RWPE1 (cell line): ENCODE data around the gene USO1.

Experiments used
- CTCF ChIA-PET: fragments of 350-600 bp; sonication (Branson Sonifier 250); formaldehyde crosslinking; extraction: SDS; loops from one replicate; lab custom pipeline; 2021; lab: Yijun Ruan, JAX
- POLR2A ChIA-PET: fragments of 400-600 bp; formaldehyde crosslinking; extraction: SDS; loops from one replicate; lab custom pipeline; 2020; ENCODE audit warnings: antibody characterized with exemption; ENCODE audit not compliant: low non-redundant PET; lab: Yijun Ruan, JAX
- DNase-seq: peaks from one replicate; pipeline ENCODE4 v3.0.0; 2012; ENCODE audit warnings: low spot score
- H3K27ac ChIP-seq: fragments of 450-650 bp; 2 replicates; pipeline ENCODE4 v1.5.1; 2017
- CTCF ChIP-seq: fragments of 450-650 bp; conservative IDR thresholded peaks from 2 replicates; pipeline ENCODE4 v1.5.1; 2017; ENCODE audit warnings: low read depth, mild to moderate bottlenecking

USO1 gene

GRCh38 chr4:75733369-75733768 lies 9.0 kb downstream of the USO1 start:
- CTCF ChIA-PET = no interaction called here
- no peak overlapping the region for H3K27ac ChIP-seq
- no peak for DNase-seq
- POLR2A ChIA-PET = no interaction called here
- TF ChIP-seq CTCF = no peak

- no peak for DNase-seq
- ChIA-PET CTCF (no interaction called here), POLR2A (interaction anchor here (0.6 kb wide), 1 partner anchor 318 kb away, joined by 9 read pairs; no protein-coding TSS in a partner anchor)
- no peak overlapping the region for H3K27ac ChIP-seq
- no peak for TF ChIP-seq CTCF
Observed at GRCh38 chr4:75735525-75735924, 11.1 kb downstream of the USO1 start.

- no peak for TF ChIP-seq CTCF
- H3K27ac ChIP-seq = no peak overlapping the region
- ChIA-PET CTCF (no interaction called here), POLR2A (no interaction called here)
- no peak for DNase-seq
Observed at GRCh38 chr4:75736862-75737261, 12.5 kb downstream of the USO1 start.

- ChIA-PET CTCF (no interaction called here), POLR2A (no interaction called here)
- no peak overlapping the region for H3K27ac ChIP-seq
- no peak for TF ChIP-seq CTCF
- DNase-seq = no peak
Observed at GRCh38 chr4:75737398-75737797, 13.0 kb downstream of the USO1 start.

- DNase-seq = no peak
- no peak overlapping the region for H3K27ac ChIP-seq
- CTCF ChIA-PET = interaction anchor here (1.2 kb wide), 1 partner anchor 107 kb away, joined by 3 read pairs; no protein-coding TSS in a partner anchor
- no peak for TF ChIP-seq CTCF
- POLR2A ChIA-PET = no interaction called here
Observed at GRCh38 chr4:75741027-75741426, 16.6 kb downstream of the USO1 start.

GRCh38 chr4:75742451-75742850 lies 18.1 kb downstream of the USO1 start:
- POLR2A ChIA-PET = no interaction called here
- CTCF ChIA-PET = no interaction called here
- DNase-seq = no peak
- no peak overlapping the region for H3K27ac ChIP-seq
- no peak for TF ChIP-seq CTCF
